ENCODE data around the gene VMP1. TPM values are rescaled to one million over a fixed set of nuclear protein-coding genes. Genes with fewer than 3 reads are reported as not detected.
A peak's percentile ranks its signal among the peaks of the same experiment; 100 is the strongest.

Gene VMP1
- total and polyA plus RNA-seq, 12 donors: 52.4 to 335 (median 130) TPM

GRCh38 chr17:59711936-59712335 is 4.5 kb downstream of the VMP1 start:
- no peaks in the 10 kb centered on the region for H3K9me3 ChIP-seq (replicated peaks in 1 of 3)
- H3K27me3 ChIP-seq: no peaks in the 10 kb centered on the region
- no peaks in the 10 kb centered on the region for H3K36me3 ChIP-seq (replicated peaks in 1 of 2)
- H3K4me3 ChIP-seq: no peak overlapping the region
- intact Hi-C loops (cut with DNase I): no loop called here
- H3K4me1 ChIP-seq (replicated peaks in 1 of 2): peaks cover 36 to 68% of the 10 kb centered on the region in 2 donors
- no peak for DNase-seq
- peak overlapping the region in 1 of 5 donors; percentile 8 for H3K27ac ChIP-seq
- no peak for TF ChIP-seq POLR2A (IDR thresholded peaks at IDR 0.05)
- no peak for TF ChIP-seq CTCF (IDR thresholded peaks at IDR 0.05)

GRCh38 chr17:59712862-59713261 is 5.4 kb downstream of the VMP1 start:
- TF ChIP-seq POLR2A (IDR thresholded peaks at IDR 0.05) (no peak), CTCF (IDR thresholded peaks at IDR 0.05) (no peak)
- WGBS, 4 donors: 92 to 100% (median 98%) methylated on average over 2 of the region's 2 CpGs
- intact Hi-C loops (cut with DNase I): no loop called here
- Histone ChIP-seq H3K36me3 (replicated peaks in 1 of 2) (no peaks in the 10 kb centered on the region), H3K4me1 (replicated peaks in 1 of 2) (peaks cover 36 to 68% of the 10 kb centered on the region in 2 donors), H3K4me3 (no peak overlapping the region), H3K9me3 (replicated peaks in 1 of 3) (no peaks in the 10 kb centered on the region), H3K27ac (no peak overlapping the region), H3K27me3 (no peaks in the 10 kb centered on the region)
- no peak for DNase-seq

GRCh38 chr17:59714255-59714654 is 6.8 kb downstream of the VMP1 start:
- no peaks in the 10 kb centered on the region for H3K27me3 ChIP-seq
- TF ChIP-seq POLR2A (IDR thresholded peaks at IDR 0.05) (no peak), CTCF (IDR thresholded peaks at IDR 0.05) (no peak)
- no peaks in the 10 kb centered on the region for H3K9me3 ChIP-seq (replicated peaks in 1 of 3)
- H3K4me1 ChIP-seq (replicated peaks in 1 of 2): peaks cover 24 to 63% of the 10 kb centered on the region in 2 donors
- intact Hi-C loops (cut with DNase I): no loop called here
- peak overlapping the region in 2 of 5 donors; percentile 35 to 70 for H3K27ac ChIP-seq
- 85 to 92% (median 87%) methylated on average over 2 of the region's 2 CpGs for WGBS, 4 donors
- DNase-seq: no peak
- no peaks in the 10 kb centered on the region for H3K36me3 ChIP-seq (replicated peaks in 1 of 2)
- H3K4me3 ChIP-seq: no peak overlapping the region

- intact Hi-C loops (cut with DNase I): no loop called here
- H3K27me3 ChIP-seq: no peaks in the 10 kb centered on the region
- DNase-seq: no peak
- TF ChIP-seq CTCF (IDR thresholded peaks at IDR 0.05) (no peak), POLR2A (IDR thresholded peaks at IDR 0.05) (no peak)
- no peak overlapping the region for H3K4me3 ChIP-seq
- H3K27ac ChIP-seq: peak overlapping the region in 3 of 5 donors; percentile 21 to 70 (median 49)
- 78 to 88% (median 81%) methylated on average over 2 of the region's 2 CpGs for WGBS, 4 donors
- H3K36me3 ChIP-seq (replicated peaks in 1 of 2): no peaks in the 10 kb centered on the region
- no peaks in the 10 kb centered on the region for H3K9me3 ChIP-seq (replicated peaks in 1 of 3)
- peaks cover 31 to 54% of the 10 kb centered on the region in 2 donors for H3K4me1 ChIP-seq (replicated peaks in 1 of 2)
Measured at GRCh38 chr17:59716427-59716826, 9.0 kb downstream of the VMP1 start.
